ENCODE results near the gene DLX3.

DNA sequence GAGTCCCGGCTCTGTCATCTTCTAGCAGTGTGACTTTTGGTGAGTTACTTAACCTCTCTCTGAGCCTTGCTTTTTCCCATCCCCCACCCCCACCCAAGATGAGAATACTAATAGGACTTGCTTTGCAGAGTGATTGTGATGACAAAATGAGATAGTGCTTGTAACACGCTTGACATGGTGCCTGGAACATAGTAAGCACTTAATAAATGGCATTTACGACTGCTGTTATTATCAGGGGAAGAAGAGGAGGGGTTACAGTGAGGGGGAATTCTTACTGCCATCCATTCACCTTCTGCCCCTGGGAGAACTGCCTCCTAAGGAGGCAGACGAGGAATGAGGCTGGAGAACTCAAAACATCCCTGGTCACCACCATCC, 18.2 kb downstream of the DLX3 start:
- no peak for TF ChIP-seq POLR2A (IDR thresholded peaks at IDR 0.05)
- TF ChIP-seq, protein P1, sequence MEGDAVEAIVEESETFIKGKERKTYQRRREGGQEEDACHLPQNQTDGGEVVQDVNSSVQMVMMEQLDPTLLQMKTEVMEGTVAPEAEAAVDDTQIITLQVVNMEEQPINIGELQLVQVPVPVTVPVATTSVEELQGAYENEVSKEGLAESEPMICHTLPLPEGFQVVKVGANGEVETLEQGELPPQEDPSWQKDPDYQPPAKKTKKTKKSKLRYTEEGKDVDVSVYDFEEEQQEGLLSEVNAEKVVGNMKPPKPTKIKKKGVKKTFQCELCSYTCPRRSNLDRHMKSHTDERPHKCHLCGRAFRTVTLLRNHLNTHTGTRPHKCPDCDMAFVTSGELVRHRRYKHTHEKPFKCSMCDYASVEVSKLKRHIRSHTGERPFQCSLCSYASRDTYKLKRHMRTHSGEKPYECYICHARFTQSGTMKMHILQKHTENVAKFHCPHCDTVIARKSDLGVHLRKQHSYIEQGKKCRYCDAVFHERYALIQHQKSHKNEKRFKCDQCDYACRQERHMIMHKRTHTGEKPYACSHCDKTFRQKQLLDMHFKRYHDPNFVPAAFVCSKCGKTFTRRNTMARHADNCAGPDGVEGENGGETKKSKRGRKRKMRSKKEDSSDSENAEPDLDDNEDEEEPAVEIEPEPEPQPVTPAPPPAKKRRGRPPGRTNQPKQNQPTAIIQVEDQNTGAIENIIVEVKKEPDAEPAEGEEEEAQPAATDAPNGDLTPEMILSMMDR (IDR thresholded peaks at IDR 0.05): no peak

Measured in body of pancreas (tissue), 4 donors.